Suprapubic skin (tissue), 4 donors: ENCODE data around the gene HES5. TPM values are rescaled to one million over a fixed set of nuclear protein-coding genes. Genes with fewer than 3 reads are reported as not detected.

Experiments
- DNase-seq, 2 donors: peaks; one replicate each; pipeline ENCODE4 v3.0.0-alpha.2; 2019; ENCODE audit warnings: low spot score in 2 of 2
- H3K27ac ChIP-seq: fragments of 200-600 bp; sonication (generic); one replicate; pipeline ENCODE4 v1.5.1; 2019
- H3K27me3 ChIP-seq: fragments of 200-600 bp; sonication (generic); one replicate; pipeline ENCODE4 v1.5.1; 2019
- H3K36me3 ChIP-seq: fragments of 200-600 bp; sonication (generic); one replicate; pipeline ENCODE4 v1.5.1; 2019
- H3K4me1 ChIP-seq: fragments of 200-600 bp; sonication (generic); one replicate; pipeline ENCODE4 v1.5.1; 2019
- H3K4me3 ChIP-seq: fragments of 200-600 bp; sonication (generic); one replicate; pipeline ENCODE4 v1.5.1; 2019; ENCODE audit warnings: mild to moderate bottlenecking
- H3K9me3 ChIP-seq: fragments of 200-600 bp; sonication (generic); one replicate; pipeline ENCODE4 v1.5.1; 2019
- CTCF ChIP-seq, 2 donors: fragments of 200-600 bp in 1 of 2; fragments of 450-650 bp in 1 of 2; sonication (generic) in 1 of 2; IDR thresholded peaks; one replicate each; pipeline ENCODE4 v1.5.1; 2016 to 2019; ENCODE audit warnings: antibody characterized with exemption in 2 of 2, mild to moderate bottlenecking in 1 of 2, moderate library complexity in 1 of 2
- EP300 ChIP-seq: sonication (generic); formaldehyde crosslinking; IDR thresholded peaks from one replicate; pipeline ENCODE4 v1.6.1; 2017; ENCODE audit warnings: antibody characterized with exemption
- POLR2A ChIP-seq, 2 donors: fragments of 450-650 bp; IDR thresholded peaks; one replicate each; pipeline ENCODE4 v1.6.1; 2017; ENCODE audit warnings: antibody characterized with exemption in 2 of 2, mild to moderate bottlenecking in 2 of 2, moderate library complexity in 2 of 2
- POLR2AphosphoS5 ChIP-seq, 3 donors: sonication (generic); formaldehyde crosslinking; IDR thresholded peaks; one replicate each; pipeline ENCODE4 v1.6.1; 2017; ENCODE audit warnings: antibody characterized with exemption in 3 of 3
- WGBS: methylation state at CpG from one replicate; pipeline ENCODE4 v1.1.5; 2018; 5-methylcytosine and 5-hydroxymethylcytosine counted together
- total RNA-seq, 4 donors: library from RNA; depleted of rRNA; stranded (reverse); fragments of >200 nt; gene quantifications; one replicate each; pipeline ENCODE4 v1.1.0, GENCODE V29; 2016

The HES5 gene
- total RNA-seq, 4 donors from 2014 or later, result 2.6 to 12.0 (median 5.9) TPM

GRCh38 chr1:2481885-2482284, 48.2 kb downstream of the HES5 start:
- no peak overlapping the region for H3K27ac ChIP-seq
- H3K36me3 ChIP-seq, result peaks cover 11% of the 10 kb centered on the region

GRCh38 chr1:2480986-2481364, 49.1 kb downstream of the HES5 start:
- Histone ChIP-seq H3K36me3 (peaks cover 10% of the 10 kb centered on the region), H3K9me3 (no peaks in the 10 kb centered on the region), H3K27ac (peak overlapping the region; percentile 53), H3K4me3 (no peak overlapping the region), H3K27me3 (no peaks in the 10 kb centered on the region), H3K4me1 (peaks cover 34% of the 10 kb centered on the region)
- WGBS, result 74% methylated on average over 8 of the region's 12 CpGs
- DNase-seq, result no peak
- TF ChIP-seq CTCF (IDR thresholded peaks at IDR 0.05) (no peak), POLR2AphosphoS5 (IDR thresholded peaks at IDR 0.05) (peak in 1 of 3 donors; percentile 51)

More at GRCh38 chr1:2481885-2482284, 48.2 kb downstream of the HES5 start:
- H3K4me1 ChIP-seq, result peaks cover 34% of the 10 kb centered on the region
- TF ChIP-seq EP300 (no peak), CTCF (IDR thresholded peaks at IDR 0.05) (no peak), POLR2AphosphoS5 (IDR thresholded peaks at IDR 0.05) (no peak), POLR2A (IDR thresholded peaks at IDR 0.05) (no peak)
- H3K9me3 ChIP-seq, result no peaks in the 10 kb centered on the region
- DNase-seq, result no peak
- no peak overlapping the region for H3K4me3 ChIP-seq
- WGBS, result 44% methylated on average over 9 of the region's 10 CpGs
- H3K27me3 ChIP-seq, result no peaks in the 10 kb centered on the region

GRCh38 chr1:2480236-2480985, 49.7 kb downstream of the HES5 start:
- no peaks in the 10 kb centered on the region for H3K27me3 ChIP-seq
- no peaks in the 10 kb centered on the region for H3K9me3 ChIP-seq
- H3K36me3 ChIP-seq, result peaks cover 5% of the 10 kb centered on the region
- DNase-seq, result no peak
- H3K4me1 ChIP-seq, result peaks cover 34% of the 10 kb centered on the region
- no peak for TF ChIP-seq POLR2A (IDR thresholded peaks at IDR 0.05)
- TF ChIP-seq EP300, result no peak
- TF ChIP-seq POLR2AphosphoS5 (IDR thresholded peaks at IDR 0.05), result no peak
- TF ChIP-seq CTCF (IDR thresholded peaks at IDR 0.05), result no peak
- H3K4me3 ChIP-seq, result no peak overlapping the region
- peak overlapping the region; percentile 67 for H3K27ac ChIP-seq
- 61% methylated on average over 16 of the region's 18 CpGs for WGBS

- no peaks in the 10 kb centered on the region for H3K9me3 ChIP-seq
- no peak overlapping the region for H3K4me3 ChIP-seq
- no peak for DNase-seq
- H3K27ac ChIP-seq, result no peak overlapping the region
- H3K4me1 ChIP-seq, result peaks cover 34% of the 10 kb centered on the region
- 95% methylated on average over 11 of the region's 28 CpGs for WGBS
- no peaks in the 10 kb centered on the region for H3K27me3 ChIP-seq
- no peaks in the 10 kb centered on the region for H3K36me3 ChIP-seq
- no peak for TF ChIP-seq EP300
- no peak for TF ChIP-seq CTCF (IDR thresholded peaks at IDR 0.05)
- no peak for TF ChIP-seq POLR2AphosphoS5 (IDR thresholded peaks at IDR 0.05)
- TF ChIP-seq POLR2A (IDR thresholded peaks at IDR 0.05), result no peak
These were observed 50.4 kb downstream of the HES5 start for GRCh38 chr1:2479618-2480017.

- 83% methylated on average over 2 of the region's 20 CpGs for WGBS
- TF ChIP-seq CTCF (IDR thresholded peaks at IDR 0.05), result no peak
- TF ChIP-seq POLR2AphosphoS5 (IDR thresholded peaks at IDR 0.05), result no peak
- no peak for TF ChIP-seq EP300
- TF ChIP-seq POLR2A (IDR thresholded peaks at IDR 0.05), result no peak
- H3K4me1 ChIP-seq, result peaks cover 34% of the 10 kb centered on the region
- H3K27me3 ChIP-seq, result no peaks in the 10 kb centered on the region
- DNase-seq, result no peak
- H3K36me3 ChIP-seq, result no peaks in the 10 kb centered on the region
- no peak overlapping the region for H3K4me3 ChIP-seq
- no peak overlapping the region for H3K27ac ChIP-seq
- H3K9me3 ChIP-seq, result no peaks in the 10 kb centered on the region
These were observed 50.9 kb downstream of the HES5 start for GRCh38 chr1:2479186-2479585.

Other genes starting within 250 kb of the HES5 start
- 10 to 100 TPM in 2 of 4 donors, 1 to 10 TPM in 2; 5.7 to 13.4 (median 8.5) TPM for gene MORN1, start 138.7 kb downstream of the HES5 start, total RNA-seq
- gene RER1, start 138.4 kb downstream of the HES5 start, total RNA-seq, result 10 to 100 TPM; 56.9 to 86.5 (median 81.4) TPM
- 10 to 100 TPM; 16.2 to 39.2 (median 27.3) TPM for gene PEX10, start 117.7 kb downstream of the HES5 start, total RNA-seq
- gene PLCH2, start 54.0 kb downstream of the HES5 start, total RNA-seq, result 100 to 1,000 TPM in 3 of 4 donors, 10 to 100 TPM in 1; 83.3 to 324 (median 130) TPM
- gene PANK4, start 3.7 kb downstream of the HES5 start, total RNA-seq, result 10 to 100 TPM; 17.7 to 36.0 (median 29.7) TPM
- gene TNFRSF14, start 26.1 kb upstream of the HES5 start, total RNA-seq, result 100 to 1,000 TPM in 1 of 4 donors, 10 to 100 TPM in 3; 33.3 to 111 (median 60.9) TPM
- gene PRXL2B, start 56.5 kb upstream of the HES5 start, total RNA-seq, result 10 to 100 TPM in 2 of 4 donors, 1 to 10 TPM in 2; 9.7 to 16.3 (median 10.7) TPM
- 1 to 10 TPM in 2 of 4 donors, not detected in 2; 2.2 to 2.6 TPM for gene MMEL1, start 102.8 kb upstream of the HES5 start, total RNA-seq